C4-2B (cell line): ENCODE measurements around the gene PILRB.

ENCODE experiments used
- CTCF ChIP-seq: fragments of 450-650 bp; conservative IDR thresholded peaks from 2 replicates; pipeline ENCODE4 v1.5.1; 2017; ENCODE audit warnings: mild to moderate bottlenecking
- ZFX ChIP-seq: fragments of 450-650 bp; IDR thresholded peaks from 2 replicates; pipeline ENCODE4 v1.6.1; 2017

- no peak for TF ChIP-seq CTCF
- TF ChIP-seq ZFX: no peak
Observed at GRCh38 chr7:100356416-100357068, 1.4 kb upstream of the PILRB start.
